Measurements from ENCODE around the gene DIMT1.

DNA sequence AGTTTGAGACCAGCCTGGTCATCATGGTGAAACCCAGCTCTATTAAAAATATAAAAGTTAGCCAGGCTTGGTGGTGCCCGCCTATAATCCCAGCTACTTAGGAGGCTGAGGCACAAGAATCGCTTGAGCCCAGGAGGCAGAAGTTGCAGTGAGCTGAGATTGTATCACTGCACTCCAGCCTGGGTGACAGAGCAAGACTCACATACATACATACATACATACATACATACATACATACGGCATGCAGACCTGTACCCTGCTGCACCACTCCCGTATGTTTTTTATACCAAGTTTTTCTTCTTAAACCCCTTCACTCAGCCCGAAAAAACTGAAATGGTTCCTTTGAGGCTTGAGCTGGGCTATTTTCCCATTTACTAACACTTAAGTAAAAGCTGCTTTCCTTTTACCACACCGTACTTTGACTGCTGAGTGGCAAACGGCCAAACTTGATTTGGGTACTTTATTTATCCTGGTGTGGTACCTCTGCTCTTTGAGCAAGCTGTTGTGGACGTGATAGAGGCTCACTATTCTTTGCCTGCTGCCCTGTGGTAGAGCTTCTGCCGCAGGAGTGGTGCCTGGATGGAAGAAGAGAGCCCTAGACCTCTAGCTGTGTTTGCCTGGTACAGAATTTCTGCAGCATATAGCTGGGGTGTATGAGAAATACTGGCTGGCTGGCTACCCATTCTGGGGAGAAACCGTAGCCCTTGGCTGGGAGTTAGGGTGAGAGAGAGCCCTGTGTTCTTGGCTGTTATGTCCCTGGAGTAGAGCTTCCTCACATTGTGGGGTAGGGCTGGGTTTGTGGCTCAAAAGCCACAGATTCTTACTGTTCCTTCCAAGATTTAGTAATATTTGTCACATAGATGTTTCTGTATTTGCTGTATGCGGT, 28.3 kb upstream of the DIMT1 start:
- TF ChIP-seq, protein P1, sequence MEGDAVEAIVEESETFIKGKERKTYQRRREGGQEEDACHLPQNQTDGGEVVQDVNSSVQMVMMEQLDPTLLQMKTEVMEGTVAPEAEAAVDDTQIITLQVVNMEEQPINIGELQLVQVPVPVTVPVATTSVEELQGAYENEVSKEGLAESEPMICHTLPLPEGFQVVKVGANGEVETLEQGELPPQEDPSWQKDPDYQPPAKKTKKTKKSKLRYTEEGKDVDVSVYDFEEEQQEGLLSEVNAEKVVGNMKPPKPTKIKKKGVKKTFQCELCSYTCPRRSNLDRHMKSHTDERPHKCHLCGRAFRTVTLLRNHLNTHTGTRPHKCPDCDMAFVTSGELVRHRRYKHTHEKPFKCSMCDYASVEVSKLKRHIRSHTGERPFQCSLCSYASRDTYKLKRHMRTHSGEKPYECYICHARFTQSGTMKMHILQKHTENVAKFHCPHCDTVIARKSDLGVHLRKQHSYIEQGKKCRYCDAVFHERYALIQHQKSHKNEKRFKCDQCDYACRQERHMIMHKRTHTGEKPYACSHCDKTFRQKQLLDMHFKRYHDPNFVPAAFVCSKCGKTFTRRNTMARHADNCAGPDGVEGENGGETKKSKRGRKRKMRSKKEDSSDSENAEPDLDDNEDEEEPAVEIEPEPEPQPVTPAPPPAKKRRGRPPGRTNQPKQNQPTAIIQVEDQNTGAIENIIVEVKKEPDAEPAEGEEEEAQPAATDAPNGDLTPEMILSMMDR (optimal IDR thresholded peaks at IDR 0.05 in 1 of 3, IDR thresholded peaks at IDR 0.05 in 1 of 3, conservative IDR thresholded peaks at IDR 0.05 in 1 of 3; ENCODE audit: extremely low read depth in 1 of 3, insufficient read depth in 2 of 3, low read length in 3 of 3) = no peak
- no peak for TF ChIP-seq EZH2 (IDR thresholded peaks at IDR 0.05; ENCODE audit: low read length)

All from keratinocyte (primary cell).